DMS114 treated with DMSO at 0.1 percent for 48 hours (cell line): ENCODE results near the gene SEMA6B.
"Not testable (repeated sequence)": the region's sequence is repeated elsewhere in the genome, so short reads cannot be mapped to it uniquely, and the experiment has no call there.

Source experiments
- DNase-seq: peaks from one replicate; lab custom pipeline; 2025; ENCODE audit not compliant: unreplicated experiment; lab: John Stamatoyannopoulos, UW

The SEMA6B gene

DNA sequence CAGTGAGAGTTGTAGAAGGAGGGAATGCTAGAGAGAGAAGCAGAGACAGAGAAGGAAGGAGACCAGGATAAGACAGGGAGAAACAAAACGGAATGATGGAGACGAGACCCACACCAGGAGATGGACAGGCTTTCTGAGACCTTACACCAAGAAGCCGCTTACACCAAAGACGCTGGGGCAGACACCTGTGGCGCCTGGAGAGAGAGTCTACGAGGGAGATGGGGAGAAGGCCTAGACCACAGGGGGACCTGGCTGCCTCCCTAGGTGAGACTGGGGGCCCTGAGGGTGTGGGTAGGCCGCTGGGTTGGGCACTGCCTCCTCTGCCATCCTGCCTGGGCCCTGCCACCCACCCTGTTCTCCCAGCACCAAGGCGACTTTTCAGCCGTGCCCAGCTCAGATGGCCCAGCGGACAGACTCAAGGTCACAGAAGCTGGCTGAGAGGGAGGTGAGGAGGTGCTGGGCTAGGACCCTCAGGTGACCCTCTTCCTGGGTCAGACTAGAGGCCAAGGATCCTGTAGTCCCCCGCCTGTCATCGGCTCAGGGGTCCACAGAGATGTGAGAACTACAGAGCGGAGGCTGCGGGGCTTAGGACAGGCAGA, 29.5 kb downstream of the SEMA6B start:
- DNase-seq: no peak

GRCh38 chr19:4528843-4529242, 30.6 kb downstream of the SEMA6B start:
- DNase-seq: no peak

DNA sequence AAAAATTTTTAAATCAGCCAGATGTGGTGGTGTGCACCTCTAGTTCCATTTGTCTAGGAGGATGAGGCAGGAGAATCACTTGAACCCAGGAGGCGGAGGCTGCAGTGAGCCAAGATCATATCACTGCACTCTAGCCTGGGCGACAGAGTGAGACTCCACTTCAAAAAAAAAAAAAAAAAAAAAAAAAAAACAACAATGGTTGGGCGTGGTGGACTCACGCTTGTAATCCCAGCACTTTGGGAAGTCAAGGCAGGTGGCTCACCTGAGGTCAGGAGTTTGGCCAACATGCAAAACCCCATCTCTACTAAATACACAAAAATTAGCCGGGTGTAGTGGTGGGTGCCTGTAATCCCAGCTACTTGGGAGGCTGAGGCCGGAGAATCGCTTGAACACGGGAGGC, 32.1 kb downstream of the SEMA6B start:
- DNase-seq: not testable (repeated sequence)

GRCh38 chr19:4525563-4526002, 33.9 kb downstream of the SEMA6B start:
- no peak for DNase-seq

- DNase-seq: peak; percentile 17
Measured at GRCh38 chr19:4524808-4525562, 34.5 kb downstream of the SEMA6B start.

- no peak for DNase-seq
Measured at GRCh38 chr19:4523306-4524110, 36.0 kb downstream of the SEMA6B start.

GRCh38 chr19:4522291-4523002, 37.0 kb downstream of the SEMA6B start:
- DNase-seq: no peak

DNA sequence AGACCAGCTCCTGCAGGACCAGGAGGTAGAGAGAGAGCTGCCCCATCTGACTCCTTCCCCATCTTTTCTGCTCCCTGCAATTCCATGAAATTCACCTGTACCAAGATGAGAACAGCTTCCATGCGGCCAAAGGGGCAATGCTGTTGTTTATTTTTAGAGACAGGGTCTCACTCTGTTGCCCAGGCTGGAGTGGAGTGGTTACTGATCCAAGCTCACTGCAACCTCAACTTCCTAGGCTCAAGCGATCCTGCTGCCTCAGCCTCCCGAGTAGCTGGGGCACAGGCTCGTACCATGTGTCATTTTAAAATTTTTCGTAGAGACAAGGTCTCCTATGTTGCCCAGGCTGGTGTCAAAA, 37.6 kb downstream of the SEMA6B start:
- no peak for DNase-seq

DNA sequence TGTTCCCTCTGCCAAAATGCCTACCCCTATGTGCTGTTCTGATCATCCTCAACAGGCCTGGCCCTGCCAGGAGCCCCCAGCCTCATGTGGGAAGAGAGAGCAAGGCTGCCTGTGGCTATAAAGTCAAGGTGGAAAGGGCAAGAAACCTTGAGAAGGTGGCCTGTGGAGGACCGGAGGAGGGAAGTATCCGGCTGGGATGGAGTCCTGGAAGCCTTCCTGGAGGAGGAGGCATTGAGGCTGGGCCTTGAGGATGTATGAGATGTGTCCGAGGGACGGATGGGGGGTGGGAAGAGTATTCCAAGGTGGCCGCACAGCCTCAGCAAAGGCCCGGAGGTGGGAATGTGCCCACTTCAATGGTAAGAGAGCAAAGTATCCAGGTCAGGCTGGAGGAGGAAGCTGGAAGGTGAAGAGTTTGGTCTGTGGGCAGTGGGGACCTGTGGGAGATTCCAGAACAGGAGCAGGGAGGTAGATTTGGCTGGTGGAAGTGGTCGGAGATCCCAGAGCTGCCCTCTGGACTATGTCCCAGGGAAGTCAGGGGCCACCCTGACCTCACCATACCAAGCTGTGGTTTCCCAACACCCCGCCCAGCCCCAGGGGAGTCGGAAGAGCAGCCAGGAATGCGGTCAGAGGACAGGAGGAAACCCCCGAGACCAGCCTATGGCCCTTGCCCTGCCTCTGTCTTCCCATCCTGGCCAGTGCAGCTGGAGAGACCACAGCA, 38.2 kb downstream of the SEMA6B start:
- DNase-seq: no peak

GRCh38 chr19:4519521-4520277, 39.8 kb downstream of the SEMA6B start:
- DNase-seq: no peak

DNA sequence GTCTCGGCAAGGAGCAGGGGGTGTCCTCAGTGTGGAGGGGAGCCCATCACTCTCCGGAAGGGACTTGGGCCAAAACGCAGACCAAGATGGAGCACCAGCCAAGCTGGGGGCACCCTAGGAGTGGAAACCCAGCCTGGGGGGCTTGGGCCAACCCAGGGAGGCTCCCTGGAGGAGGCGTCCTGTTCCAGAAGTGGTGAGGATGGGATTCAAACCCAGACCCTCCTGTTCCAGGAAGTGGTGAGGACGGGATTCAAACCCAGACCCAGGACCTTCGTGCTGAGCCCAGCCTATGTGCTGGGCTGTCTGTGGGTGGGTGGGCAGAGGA, 40.4 kb downstream of the SEMA6B start:
- no peak for DNase-seq

GRCh38 chr19:4518345-4519171, 40.9 kb downstream of the SEMA6B start, which contains the start of gene PLIN4:
PLIN4 (minus strand) TSS chr19:4518486; CDS start chr19:4518272, 214 bp downstream.
- DNase-seq: no peak

DNA sequence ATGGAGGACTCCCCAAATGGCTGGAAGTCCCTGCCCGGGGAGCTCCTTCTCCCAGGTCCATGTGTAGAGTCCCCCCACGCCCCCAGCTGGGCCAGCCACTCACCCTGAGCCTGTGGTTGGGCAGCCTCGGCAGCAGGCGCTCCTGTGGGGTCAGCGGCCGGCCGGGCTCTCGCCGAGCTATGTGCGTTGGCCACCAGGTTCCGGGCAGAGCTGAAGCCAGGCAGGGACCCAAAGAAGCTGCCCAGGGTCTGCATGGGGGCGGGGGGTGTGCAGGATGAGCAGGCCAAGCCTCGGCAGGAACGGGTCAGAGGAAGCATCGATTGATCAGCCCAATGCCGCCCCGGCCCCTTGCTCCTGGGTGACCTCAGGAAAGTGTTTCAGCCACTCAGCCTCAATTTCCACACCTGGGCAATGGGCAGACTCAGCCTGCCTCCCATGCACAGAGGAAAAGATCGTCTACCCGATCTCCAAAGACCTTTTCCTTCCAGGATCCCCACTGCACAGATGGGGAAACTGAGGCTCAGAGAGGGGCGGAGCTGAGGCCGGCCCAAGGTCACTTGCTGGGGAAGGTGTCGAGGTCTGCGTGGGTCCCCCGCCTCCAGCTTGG, 41.9 kb downstream of the SEMA6B start:
- DNase-seq: no peak

- no peak for DNase-seq
Measured at GRCh38 chr19:4516939-4517300, 42.6 kb downstream of the SEMA6B start.

DNA sequence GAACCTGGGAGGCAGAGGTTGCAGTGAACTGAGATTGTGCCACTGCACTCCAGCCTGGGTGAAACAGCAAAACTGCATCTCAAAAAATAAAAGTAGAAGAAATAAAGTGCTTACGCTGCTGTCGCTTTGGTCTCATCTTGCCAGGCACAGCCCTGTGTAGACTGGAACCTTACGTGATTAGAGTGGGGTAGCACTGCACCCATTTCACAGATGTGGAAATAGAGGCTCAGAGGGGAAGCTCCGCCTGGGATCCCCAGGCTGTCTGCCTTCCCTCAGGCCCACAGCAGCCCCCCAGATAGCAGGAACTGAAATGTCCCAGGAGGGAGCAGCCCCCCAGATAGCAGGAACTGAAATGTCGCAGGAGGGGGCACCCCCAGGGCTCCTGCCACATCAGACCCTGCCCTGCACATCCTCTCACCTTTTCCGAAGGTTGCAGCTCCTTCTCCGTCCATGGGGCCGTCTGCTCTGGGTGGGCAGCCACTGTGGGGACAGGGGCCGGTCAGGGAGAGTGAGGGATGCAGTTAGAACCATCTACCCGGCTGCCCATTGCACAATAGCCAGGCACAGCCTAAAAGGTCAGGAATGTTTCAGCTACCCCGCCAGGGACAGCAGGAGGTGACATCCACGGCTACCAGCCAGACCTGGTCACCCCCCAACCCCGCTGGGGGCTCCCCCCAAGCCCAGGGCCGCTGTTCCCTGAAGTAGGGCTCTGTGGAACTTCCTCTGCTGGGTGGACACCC, 43.1 kb downstream of the SEMA6B start:
- no peak for DNase-seq

- no peak for DNase-seq
Measured at GRCh38 chr19:4515732-4516131, 43.8 kb downstream of the SEMA6B start.

DNA sequence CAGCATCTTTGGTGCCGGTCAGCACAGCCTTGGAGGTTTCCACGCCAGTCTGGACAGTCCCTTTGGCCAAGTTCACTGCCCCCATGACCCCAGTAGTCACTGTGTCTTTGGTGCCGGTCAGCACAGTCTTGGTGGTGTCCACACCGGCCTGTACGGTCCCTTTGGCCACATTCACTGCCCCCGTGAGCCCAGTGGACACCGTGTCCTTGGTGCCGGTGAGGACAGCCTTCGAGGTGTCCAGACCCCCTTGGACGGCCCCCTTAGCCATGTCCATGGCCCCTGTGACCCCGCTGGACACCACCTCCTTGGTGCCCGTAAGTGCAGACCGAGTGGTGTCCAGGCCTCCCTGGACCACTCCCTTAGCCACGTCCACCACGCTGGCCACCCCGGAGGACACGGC, 46.2 kb downstream of the SEMA6B start:
- no peak for DNase-seq

DNA sequence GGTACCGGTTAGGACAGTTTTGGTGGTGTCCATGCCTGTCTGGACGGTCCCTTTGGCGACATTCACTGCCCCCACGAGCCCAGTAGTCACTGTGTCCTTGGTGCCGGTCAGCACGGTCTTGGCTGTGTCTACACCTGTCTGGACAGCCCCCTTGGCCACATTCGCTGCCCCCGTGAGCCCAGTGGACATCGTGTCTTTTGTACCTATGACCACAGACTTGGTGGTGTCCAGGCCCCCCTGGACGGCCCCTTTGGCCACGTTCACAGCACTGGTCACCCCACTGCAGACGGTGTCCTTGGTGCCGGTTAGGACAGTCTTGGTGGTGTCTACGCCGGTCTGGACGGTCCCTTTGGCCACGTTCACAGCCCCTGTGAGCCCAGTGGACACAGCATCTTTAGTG, 47.4 kb downstream of the SEMA6B start:
- no peak for DNase-seq
